Activated CD8-positive, alpha-beta T cell treated with anti-CD3 and anti-CD28 coated beads for 36 hours (primary cell): ENCODE measurements around the gene TBC1D22A. TPM values are rescaled to one million over a fixed set of nuclear protein-coding genes. Genes with fewer than 3 reads are reported as not detected.

ENCODE experiments used
- ATAC-seq: fragments of 200-7000 bp; cut with Tn5 transposase; one replicate; pipeline ENCODE4 v1.10.0; 2021; ENCODE audit warnings: mild to moderate bottlenecking, moderate library complexity
- CTCF ChIA-PET: fragments of 350-600 bp; sonication (Branson Sonifier 250); formaldehyde crosslinking; loops from one replicate; lab custom pipeline; 2021; ENCODE audit warnings: antibody characterized with exemption; lab: Charles Lee
- POLR2A ChIA-PET: fragments of 350-600 bp; sonication (Branson Sonifier 250); formaldehyde crosslinking; loops from one replicate; lab custom pipeline; 2021; ENCODE audit warnings: antibody characterized with exemption; lab: Charles Lee
- DNase-seq: peaks from one replicate; pipeline ENCODE4 v3.0.0-alpha.2; 2020
- H3K27ac Mint-ChIP-seq: one replicate; pipeline ENCODE4 v1.8.0; 2021; ENCODE audit warnings: mild to moderate bottlenecking, mixed read lengths
- H3K27me3 Mint-ChIP-seq: one replicate; pipeline ENCODE4 v1.8.0; 2021; ENCODE audit warnings: mixed read lengths
- H3K36me3 Mint-ChIP-seq: one replicate; pipeline ENCODE4 v1.8.0; 2021; ENCODE audit warnings: low read depth, mixed read lengths
- H3K4me1 Mint-ChIP-seq: one replicate; pipeline ENCODE4 v1.8.0; 2021; ENCODE audit warnings: low read depth, mixed read lengths
- H3K4me3 Mint-ChIP-seq: one replicate; pipeline ENCODE4 v1.8.0; 2021; ENCODE audit warnings: mild to moderate bottlenecking, moderate library complexity, mixed read lengths
- H3K9me3 Mint-ChIP-seq: one replicate; pipeline ENCODE4 v1.8.0; 2021; ENCODE audit warnings: mixed read lengths
- CTCF ChIP-seq: fragments of 200-600 bp; IDR thresholded peaks from one replicate; pipeline ENCODE4 v1.8.0; 2022; ENCODE audit warnings: antibody characterized with exemption, mild to moderate bottlenecking
- intact Hi-C: fragments of 100-400 bp; cut with micrococcal nuclease; formaldehyde crosslinking; loops from one replicate; pipeline ENCODE4 v1.10.0; 2022
- total RNA-seq, 2 experiments: library from RNA; stranded (reverse); gene quantifications; one replicate each; pipeline ENCODE4 v1.2.3, GENCODE V29; 2021

Gene TBC1D22A
- total RNA-seq, 2 experiments from 2014 or later: 41.0 to 42.8 TPM

GRCh38 chr22:46994265-46994664 lies 231.8 kb downstream of the TBC1D22A start:
- no peak for ATAC-seq
- H3K27ac Mint-ChIP-seq: no peak overlapping the region
- CTCF ChIA-PET: no interaction called here
- no peak for TF ChIP-seq CTCF
- H3K9me3 Mint-ChIP-seq: no peaks in the 10 kb centered on the region
- POLR2A ChIA-PET: no interaction called here
- no peak for DNase-seq
- intact Hi-C loops: no loop called here
- no peak overlapping the region for H3K4me3 Mint-ChIP-seq
- H3K27me3 Mint-ChIP-seq: no peaks in the 10 kb centered on the region
- H3K4me1 Mint-ChIP-seq: no peaks in the 10 kb centered on the region
- peaks cover 4% of the 10 kb centered on the region for H3K36me3 Mint-ChIP-seq

GRCh38 chr22:46994983-46995382 lies 232.5 kb downstream of the TBC1D22A start:
- CTCF ChIA-PET: no interaction called here
- H3K4me3 Mint-ChIP-seq: no peak overlapping the region
- peaks cover 2% of the 10 kb centered on the region for H3K4me1 Mint-ChIP-seq
- H3K27me3 Mint-ChIP-seq: no peaks in the 10 kb centered on the region
- no peak for TF ChIP-seq CTCF
- DNase-seq (no peak), ATAC-seq (no peak)
- POLR2A ChIA-PET: no interaction called here
- H3K27ac Mint-ChIP-seq: no peak overlapping the region
- H3K36me3 Mint-ChIP-seq: peaks cover 4% of the 10 kb centered on the region
- H3K9me3 Mint-ChIP-seq: no peaks in the 10 kb centered on the region
- intact Hi-C loops: no loop called here

GRCh38 chr22:46995501-46996360 lies 233.3 kb downstream of the TBC1D22A start:
- TF ChIP-seq CTCF: no peak
- H3K27ac Mint-ChIP-seq: no peak overlapping the region
- H3K4me3 Mint-ChIP-seq: no peak overlapping the region
- ATAC-seq (no peak), DNase-seq (no peak)
- H3K27me3 Mint-ChIP-seq: no peaks in the 10 kb centered on the region
- intact Hi-C loops: no loop called here
- H3K9me3 Mint-ChIP-seq: no peaks in the 10 kb centered on the region
- CTCF ChIA-PET: no interaction called here
- H3K36me3 Mint-ChIP-seq: peaks cover 8% of the 10 kb centered on the region
- peaks cover 8% of the 10 kb centered on the region for H3K4me1 Mint-ChIP-seq
- POLR2A ChIA-PET: no interaction called here

GRCh38 chr22:46996595-46997310 lies 234.3 kb downstream of the TBC1D22A start:
- Mint-ChIP-seq H3K27me3 (no peaks in the 10 kb centered on the region), H3K9me3 (no peaks in the 10 kb centered on the region), H3K36me3 (peaks cover 8% of the 10 kb centered on the region), H3K4me1 (peaks cover 10% of the 10 kb centered on the region), H3K27ac (no peak overlapping the region), H3K4me3 (no peak overlapping the region)
- ATAC-seq (no peak), DNase-seq (no peak)
- POLR2A ChIA-PET: no interaction called here
- CTCF ChIA-PET: no interaction called here
- TF ChIP-seq CTCF: no peak
- intact Hi-C loops: no loop called here
